Natural killer cell (primary cell): ENCODE results near the gene GINS1. TPM values are rescaled to one million over a fixed set of nuclear protein-coding genes. Genes with fewer than 3 reads are reported as not detected.

ENCODE experiments used
- ATAC-seq, 3 donors: fragments of 150-1000 bp in 2 of 3; fragments of 200-7000 bp in 1 of 3; cut with Tn5 transposase; 1 replicate in 1 of 3; 2 replicates in 2 of 3; pipeline ENCODE4 v1.10.0; 2021; ENCODE audit warnings: mild to moderate bottlenecking in 2 of 3, moderate library complexity in 2 of 3
- DNase-seq, 2 donors: peaks; one replicate each; pipeline versions ENCODE4 v3.0.0 to v3.0.0-alpha.2; 2013 to 2021; ENCODE audit warnings: mixed read lengths in 1 of 2
- H3K27ac ChIP-seq: one replicate; pipeline ENCODE4 v1.5.1; 2013; ENCODE audit warnings: mild to moderate bottlenecking, low read length
- H3K27me3 ChIP-seq: one replicate; pipeline ENCODE4 v1.6.1; 2013; ENCODE audit warnings: low read length; ENCODE audit not compliant: control insufficient read depth, insufficient read depth
- H3K36me3 ChIP-seq: one replicate; pipeline ENCODE4 v1.6.1; 2013; ENCODE audit warnings: low read length; ENCODE audit not compliant: control insufficient read depth, insufficient read depth
- H3K4me1 ChIP-seq: one replicate; pipeline ENCODE4 v1.6.1; 2013; ENCODE audit warnings: low read length; ENCODE audit not compliant: control insufficient read depth, insufficient read depth
- H3K4me3 ChIP-seq: one replicate; pipeline ENCODE4 v1.5.1; 2013; ENCODE audit warnings: low read length
- H3K9me3 ChIP-seq: one replicate; pipeline ENCODE4 v1.6.1; 2013; ENCODE audit warnings: low read length; ENCODE audit not compliant: control insufficient read depth, insufficient read depth
- H3K27ac Mint-ChIP-seq, 2 donors: one replicate each; pipeline ENCODE4 v1.8.0; 2022; ENCODE audit warnings: mild to moderate bottlenecking in 2 of 2, mixed read lengths in 2 of 2, moderate library complexity in 1 of 2
- H3K27me3 Mint-ChIP-seq, 2 donors: one replicate each; pipeline ENCODE4 v1.8.0; 2022; ENCODE audit warnings: low read depth in 2 of 2, mixed read lengths in 2 of 2
- H3K36me3 Mint-ChIP-seq: one replicate; pipeline ENCODE4 v1.8.0; 2022; ENCODE audit warnings: mixed read lengths
- H3K4me1 Mint-ChIP-seq, 2 donors: one replicate each; pipeline ENCODE4 v1.8.0; 2022; ENCODE audit warnings: mixed read lengths in 2 of 2
- H3K4me3 Mint-ChIP-seq: one replicate; pipeline ENCODE4 v1.8.0; 2022; ENCODE audit warnings: mild to moderate bottlenecking, moderate library complexity, mixed read lengths
- H3K9me3 Mint-ChIP-seq, 2 donors: one replicate each; pipeline ENCODE4 v1.8.0; 2022; ENCODE audit warnings: mixed read lengths in 2 of 2
- WGBS: methylation state at CpG from one replicate; pipeline ENCODE4 v1.1.7; 2013; ENCODE audit warnings: missing lambda C conversion rate; ENCODE audit not compliant: insufficient coverage; 5-methylcytosine and 5-hydroxymethylcytosine counted together
- intact Hi-C: fragments of 100-400 bp; cut with micrococcal nuclease; formaldehyde crosslinking; loops from one replicate; pipeline ENCODE4 v1.14.2; 2022
- total RNA-seq, 4 donors: library from RNA; stranded (reverse); fragments of 120-200 nt in 1 of 4; gene quantifications; one replicate each; pipeline versions ENCODE4 v1.2.3 to v1.2.4, GENCODE V29; 2013 to 2022
- TF ChIP-seq, protein P1 (sequence below): fragments of 200-600 bp; IDR thresholded peaks from one replicate; pipeline ENCODE4 v1.8.0; 2022; ENCODE audit warnings: antibody characterized with exemption

The GINS1 gene
- total RNA-seq, 3 donors from 2014 or later (not counting 1 experiment from before 2014, with no cell fraction given), result 1.3 to 1.5 (median 1.4) TPM

DNA sequence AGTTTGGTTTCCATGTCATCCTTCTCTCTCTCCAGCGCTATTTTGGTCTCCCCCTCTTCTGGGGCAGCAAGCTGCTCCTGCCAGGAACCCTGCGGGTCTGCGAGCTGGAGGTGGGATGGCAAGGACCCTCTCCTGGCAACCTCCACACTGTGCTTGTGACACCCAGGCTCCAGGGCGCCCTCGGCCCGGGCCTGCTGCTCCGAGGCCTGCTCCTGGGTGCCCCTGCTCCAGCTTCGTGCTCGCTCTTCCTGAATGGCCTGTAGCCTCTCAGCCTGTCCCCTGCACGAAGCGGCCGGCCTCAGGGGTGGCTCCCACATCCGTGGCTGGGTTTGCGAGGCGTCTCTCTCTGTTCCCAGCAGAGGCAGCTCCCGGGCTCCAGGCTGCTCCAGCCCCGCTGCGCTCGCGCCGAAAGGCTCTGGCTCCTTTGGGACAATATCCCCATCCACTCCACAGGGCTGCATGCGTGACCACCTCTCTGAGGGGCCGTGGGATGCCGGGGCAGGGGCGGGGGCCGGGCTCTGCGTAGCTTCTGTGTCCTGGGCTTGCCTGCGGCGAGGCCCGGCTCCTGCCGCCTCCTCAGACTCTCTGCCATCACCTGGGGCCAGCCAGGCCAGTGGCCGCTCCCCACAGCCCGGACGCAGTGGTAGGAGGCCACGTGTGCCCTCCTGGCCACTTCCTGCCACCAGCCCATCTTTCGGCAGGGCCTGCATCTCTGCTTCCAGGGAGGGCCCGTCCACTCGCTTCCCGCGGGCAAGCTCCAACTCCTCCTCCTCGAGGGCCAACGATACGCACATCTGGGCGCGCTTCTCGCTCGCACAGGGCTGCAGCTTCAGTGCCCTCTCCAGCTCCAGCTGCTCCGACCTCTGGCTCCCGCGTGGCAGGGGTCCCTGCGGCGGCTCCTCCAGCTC lies 68.9 kb downstream of the GINS1 start:
- WGBS, result 91% methylated on average over 52 of the region's 52 CpGs
- TF ChIP-seq, protein P1, sequence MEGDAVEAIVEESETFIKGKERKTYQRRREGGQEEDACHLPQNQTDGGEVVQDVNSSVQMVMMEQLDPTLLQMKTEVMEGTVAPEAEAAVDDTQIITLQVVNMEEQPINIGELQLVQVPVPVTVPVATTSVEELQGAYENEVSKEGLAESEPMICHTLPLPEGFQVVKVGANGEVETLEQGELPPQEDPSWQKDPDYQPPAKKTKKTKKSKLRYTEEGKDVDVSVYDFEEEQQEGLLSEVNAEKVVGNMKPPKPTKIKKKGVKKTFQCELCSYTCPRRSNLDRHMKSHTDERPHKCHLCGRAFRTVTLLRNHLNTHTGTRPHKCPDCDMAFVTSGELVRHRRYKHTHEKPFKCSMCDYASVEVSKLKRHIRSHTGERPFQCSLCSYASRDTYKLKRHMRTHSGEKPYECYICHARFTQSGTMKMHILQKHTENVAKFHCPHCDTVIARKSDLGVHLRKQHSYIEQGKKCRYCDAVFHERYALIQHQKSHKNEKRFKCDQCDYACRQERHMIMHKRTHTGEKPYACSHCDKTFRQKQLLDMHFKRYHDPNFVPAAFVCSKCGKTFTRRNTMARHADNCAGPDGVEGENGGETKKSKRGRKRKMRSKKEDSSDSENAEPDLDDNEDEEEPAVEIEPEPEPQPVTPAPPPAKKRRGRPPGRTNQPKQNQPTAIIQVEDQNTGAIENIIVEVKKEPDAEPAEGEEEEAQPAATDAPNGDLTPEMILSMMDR, result no peak
- Histone ChIP-seq H3K4me1 (no peaks in the 10 kb centered on the region), H3K27ac (no peak overlapping the region), H3K36me3 (no peaks in the 10 kb centered on the region), H3K9me3 (no peaks in the 10 kb centered on the region), H3K27me3 (no peaks in the 10 kb centered on the region), H3K4me3 (no peak overlapping the region)
- Mint-ChIP-seq H3K27me3 (no peaks in the 10 kb centered on the region), H3K4me1 (no peaks in the 10 kb centered on the region), H3K9me3 (no peaks in the 10 kb centered on the region), H3K36me3 (no peaks in the 10 kb centered on the region), H3K27ac (no peak overlapping the region), H3K4me3 (no peak overlapping the region)
- ATAC-seq (no peak), DNase-seq (no peak)
- intact Hi-C loops, result no loop called here

DNA sequence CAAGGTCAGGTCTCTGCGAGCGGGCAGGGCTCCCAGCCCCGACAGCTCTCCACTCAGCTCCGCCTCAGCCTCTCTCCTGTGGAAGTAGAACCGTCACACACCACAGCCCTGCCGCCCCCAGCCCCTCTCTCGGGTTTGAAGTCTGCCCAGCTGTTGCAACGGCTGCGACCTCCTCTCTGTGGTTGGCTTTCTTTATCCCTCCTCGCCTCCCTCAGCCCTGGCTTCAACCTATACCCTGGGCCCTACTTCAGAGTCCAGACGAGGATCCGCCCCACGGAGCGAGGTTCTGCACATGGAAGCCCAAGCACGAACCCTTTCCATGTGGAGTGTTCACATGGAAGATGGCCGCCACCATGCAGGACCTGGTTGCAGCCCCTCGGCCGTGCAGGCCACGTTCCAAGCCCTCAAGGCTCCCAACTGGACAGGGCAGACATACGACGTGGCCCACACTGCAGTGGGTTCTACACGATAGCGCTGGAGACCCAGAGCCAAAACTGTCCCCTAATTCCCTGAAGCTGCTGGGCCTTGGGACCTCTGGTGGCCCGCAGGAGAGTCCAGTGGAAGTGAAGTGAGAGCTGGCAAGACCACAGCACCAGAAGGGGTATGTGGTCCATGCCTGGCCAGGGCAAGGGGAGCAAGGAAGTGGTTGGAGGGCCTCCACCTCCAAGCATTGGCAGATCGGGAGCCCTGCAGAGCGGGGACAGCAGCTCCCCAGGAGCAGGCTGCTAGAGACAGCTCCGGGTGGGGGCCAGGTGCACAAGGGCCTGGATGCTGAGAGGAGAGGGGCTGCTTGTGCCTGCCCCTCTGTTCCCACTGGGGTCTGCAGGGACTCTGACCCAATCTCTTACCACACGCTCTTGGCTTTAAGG lies 69.8 kb downstream of the GINS1 start:
- no peak overlapping the region for H3K4me3 Mint-ChIP-seq
- H3K36me3 ChIP-seq, result no peaks in the 10 kb centered on the region
- H3K27me3 ChIP-seq, result no peaks in the 10 kb centered on the region
- intact Hi-C loops, result no loop called here
- 88% methylated on average over 28 of the region's 28 CpGs for WGBS
- H3K4me1 Mint-ChIP-seq, result no peaks in the 10 kb centered on the region
- H3K27ac Mint-ChIP-seq, result no peak overlapping the region
- H3K27ac ChIP-seq, result no peak overlapping the region
- H3K9me3 ChIP-seq, result no peaks in the 10 kb centered on the region
- ATAC-seq (no peak), DNase-seq (no peak)
- no peaks in the 10 kb centered on the region for H3K4me1 ChIP-seq
- no peaks in the 10 kb centered on the region for H3K36me3 Mint-ChIP-seq
- no peaks in the 10 kb centered on the region for H3K9me3 Mint-ChIP-seq
- TF ChIP-seq, protein P1, result no peak
- no peak overlapping the region for H3K4me3 ChIP-seq
- no peaks in the 10 kb centered on the region for H3K27me3 Mint-ChIP-seq

DNA sequence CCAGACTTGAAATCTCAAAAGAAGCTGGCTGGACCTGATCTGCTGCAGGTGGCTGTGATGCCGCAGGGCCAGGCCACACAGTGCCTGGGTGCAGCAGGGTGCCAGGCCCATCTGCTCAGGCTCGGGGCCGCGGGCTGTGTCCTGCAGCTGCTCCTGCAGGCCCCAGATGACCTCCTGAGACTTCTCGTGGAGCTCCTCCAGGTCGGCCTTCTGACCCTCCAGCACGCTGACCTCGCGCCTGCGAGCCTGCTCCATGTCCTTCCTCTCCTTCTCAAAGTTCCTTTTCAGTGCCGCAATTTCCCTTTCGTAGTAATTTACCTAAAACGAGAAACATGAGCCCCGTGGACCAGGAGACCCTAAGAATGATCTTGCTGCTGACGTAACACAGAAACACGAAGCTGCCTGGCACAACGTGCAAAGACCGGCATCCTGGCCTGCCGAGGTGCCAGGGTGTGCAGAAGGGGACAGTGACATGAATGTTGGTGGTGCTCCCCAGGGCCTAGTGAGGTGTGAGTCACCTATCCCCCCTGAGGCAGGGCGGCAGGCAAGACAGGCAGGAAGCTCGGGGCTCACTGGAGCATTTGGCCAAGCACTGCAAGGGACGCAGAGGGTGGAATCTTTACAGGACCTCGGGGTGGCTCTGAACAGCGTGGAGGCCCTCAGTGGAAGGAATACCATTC lies 71.6 kb downstream of the GINS1 start:
- no peak overlapping the region for H3K4me3 Mint-ChIP-seq
- 91% methylated on average over 24 of the region's 24 CpGs for WGBS
- H3K27me3 Mint-ChIP-seq, result peaks cover 0 to 9% of the 10 kb centered on the region in 2 donors
- H3K4me1 Mint-ChIP-seq, result no peaks in the 10 kb centered on the region
- H3K4me3 ChIP-seq, result no peak overlapping the region
- H3K27me3 ChIP-seq, result no peaks in the 10 kb centered on the region
- no peaks in the 10 kb centered on the region for H3K9me3 ChIP-seq
- no peak overlapping the region for H3K27ac ChIP-seq
- no peaks in the 10 kb centered on the region for H3K4me1 ChIP-seq
- no peak overlapping the region for H3K27ac Mint-ChIP-seq
- intact Hi-C loops, result no loop called here
- DNase-seq (no peak), ATAC-seq (no peak)
- TF ChIP-seq, protein P1, result no peak
- H3K36me3 ChIP-seq, result no peaks in the 10 kb centered on the region
- H3K36me3 Mint-ChIP-seq, result no peaks in the 10 kb centered on the region
- no peaks in the 10 kb centered on the region for H3K9me3 Mint-ChIP-seq
